ENCODE results near the gene CDH20.

- TF ChIP-seq POLR2AphosphoS5 (IDR thresholded peaks at IDR 0.05; ENCODE audit: low read depth, low read length) (no peak), TAF1 (IDR thresholded peaks at IDR 0.05; ENCODE audit: low read depth, low read length) (no peak), POLR2A (IDR thresholded peaks at IDR 0.05; ENCODE audit: low read depth, low read length) (no peak)
Measured at GRCh38 chr18:61497422-61497821, 164.2 kb downstream of the CDH20 start.
